ENCODE measurements around the gene KIRREL2. TPM values are rescaled to one million over a fixed set of nuclear protein-coding genes. Genes with fewer than 3 reads are reported as not detected.

Gene KIRREL2
- total RNA-seq, 1 donor from 2014 or later: 100.0 TPM

DNA sequence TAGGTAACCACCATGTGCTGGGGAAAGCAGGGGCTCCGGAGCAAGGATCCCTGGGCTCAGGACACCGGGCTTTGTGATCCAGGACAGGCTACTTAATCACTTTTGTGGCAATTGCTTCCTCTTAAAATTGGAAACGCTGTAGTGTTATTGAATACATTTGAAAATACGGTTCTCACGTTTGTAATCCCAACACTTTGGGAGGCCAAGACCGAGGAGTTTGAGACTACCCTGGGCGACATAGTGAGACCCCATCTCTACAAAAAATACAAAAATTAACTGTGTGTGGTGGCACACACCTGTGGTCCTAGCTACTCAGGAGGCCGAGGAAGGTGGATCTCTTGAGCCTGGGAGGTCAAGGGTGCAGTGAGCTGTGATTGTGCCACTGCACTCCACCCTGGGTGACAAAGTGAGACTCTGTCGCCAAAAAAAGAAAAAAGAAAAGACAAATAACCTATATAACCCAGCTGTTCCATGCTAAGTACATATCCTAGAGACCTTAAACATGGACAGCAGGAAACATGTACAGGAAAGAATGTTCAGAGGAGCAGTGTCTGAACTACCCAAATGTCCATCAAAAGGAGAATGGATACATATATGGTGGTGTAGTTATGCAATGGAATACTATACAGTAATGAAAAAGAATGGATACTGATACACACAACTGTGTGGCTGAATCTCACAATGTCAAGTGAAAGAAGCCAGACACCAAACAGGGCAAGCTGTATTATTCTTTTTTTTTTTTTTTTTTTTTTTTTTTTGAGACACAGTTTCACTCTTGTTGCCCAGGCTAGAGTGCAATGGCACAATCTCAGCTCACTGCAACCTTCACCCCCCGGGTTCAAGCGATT, 43.4 kb upstream of the KIRREL2 start:
- H3K4me1 Mint-ChIP-seq (ENCODE audit: low read depth): peaks cover 2% of the 10 kb centered on the region
- peaks cover 17% of the 10 kb centered on the region for H3K27me3 Mint-ChIP-seq
- no peak for DNase-seq (ENCODE audit: low spot score, unreplicated experiment)
- H3K36me3 Mint-ChIP-seq (ENCODE audit: insufficient read depth): no peaks in the 10 kb centered on the region
- TF ChIP-seq, protein P1, sequence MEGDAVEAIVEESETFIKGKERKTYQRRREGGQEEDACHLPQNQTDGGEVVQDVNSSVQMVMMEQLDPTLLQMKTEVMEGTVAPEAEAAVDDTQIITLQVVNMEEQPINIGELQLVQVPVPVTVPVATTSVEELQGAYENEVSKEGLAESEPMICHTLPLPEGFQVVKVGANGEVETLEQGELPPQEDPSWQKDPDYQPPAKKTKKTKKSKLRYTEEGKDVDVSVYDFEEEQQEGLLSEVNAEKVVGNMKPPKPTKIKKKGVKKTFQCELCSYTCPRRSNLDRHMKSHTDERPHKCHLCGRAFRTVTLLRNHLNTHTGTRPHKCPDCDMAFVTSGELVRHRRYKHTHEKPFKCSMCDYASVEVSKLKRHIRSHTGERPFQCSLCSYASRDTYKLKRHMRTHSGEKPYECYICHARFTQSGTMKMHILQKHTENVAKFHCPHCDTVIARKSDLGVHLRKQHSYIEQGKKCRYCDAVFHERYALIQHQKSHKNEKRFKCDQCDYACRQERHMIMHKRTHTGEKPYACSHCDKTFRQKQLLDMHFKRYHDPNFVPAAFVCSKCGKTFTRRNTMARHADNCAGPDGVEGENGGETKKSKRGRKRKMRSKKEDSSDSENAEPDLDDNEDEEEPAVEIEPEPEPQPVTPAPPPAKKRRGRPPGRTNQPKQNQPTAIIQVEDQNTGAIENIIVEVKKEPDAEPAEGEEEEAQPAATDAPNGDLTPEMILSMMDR (IDR thresholded peaks at IDR 0.05; ENCODE audit: unreplicated experiment): no peak
- H3K4me3 Mint-ChIP-seq (ENCODE audit: low read depth): no peak overlapping the region
- H3K27ac Mint-ChIP-seq: no peak overlapping the region
- H3K9me3 Mint-ChIP-seq (ENCODE audit: low read depth): no peaks in the 10 kb centered on the region

DNA sequence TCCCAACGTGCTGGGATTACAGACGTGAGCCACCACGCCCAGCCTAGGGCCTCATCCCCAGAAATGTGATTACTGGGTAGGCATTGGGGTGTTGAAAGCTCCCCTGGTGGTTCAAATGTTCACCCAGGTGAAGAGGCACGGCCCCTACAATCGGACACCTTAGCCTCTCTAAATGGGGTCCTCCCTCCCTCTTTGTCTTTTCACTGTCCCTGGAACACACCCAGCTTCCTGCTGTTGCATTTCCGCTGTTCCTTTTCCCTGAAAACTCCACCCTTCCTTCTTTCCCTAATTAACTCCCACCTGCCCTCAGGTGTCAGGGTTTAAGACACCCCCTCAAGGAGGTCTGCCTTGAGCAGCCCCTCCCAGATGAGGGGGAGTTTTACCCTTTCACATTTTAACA, 40.4 kb upstream of the KIRREL2 start:
- TF ChIP-seq, protein P1 (IDR thresholded peaks at IDR 0.05; ENCODE audit: unreplicated experiment): no peak
- H3K27me3 Mint-ChIP-seq: peaks cover 11% of the 10 kb centered on the region
- no peak overlapping the region for H3K4me3 Mint-ChIP-seq (ENCODE audit: low read depth)
- H3K4me1 Mint-ChIP-seq (ENCODE audit: low read depth): peaks cover 5% of the 10 kb centered on the region
- H3K27ac Mint-ChIP-seq: no peak overlapping the region
- no peaks in the 10 kb centered on the region for H3K36me3 Mint-ChIP-seq (ENCODE audit: insufficient read depth)
- no peak for DNase-seq (ENCODE audit: low spot score, unreplicated experiment)
- H3K9me3 Mint-ChIP-seq (ENCODE audit: low read depth): no peaks in the 10 kb centered on the region

- H3K27ac Mint-ChIP-seq: no peak overlapping the region
- peaks cover 5% of the 10 kb centered on the region for H3K4me1 Mint-ChIP-seq (ENCODE audit: low read depth)
- H3K27me3 Mint-ChIP-seq: peaks cover 11% of the 10 kb centered on the region
Measured at GRCh38 chr19:35816846-35817245, 39.9 kb upstream of the KIRREL2 start.

DNA sequence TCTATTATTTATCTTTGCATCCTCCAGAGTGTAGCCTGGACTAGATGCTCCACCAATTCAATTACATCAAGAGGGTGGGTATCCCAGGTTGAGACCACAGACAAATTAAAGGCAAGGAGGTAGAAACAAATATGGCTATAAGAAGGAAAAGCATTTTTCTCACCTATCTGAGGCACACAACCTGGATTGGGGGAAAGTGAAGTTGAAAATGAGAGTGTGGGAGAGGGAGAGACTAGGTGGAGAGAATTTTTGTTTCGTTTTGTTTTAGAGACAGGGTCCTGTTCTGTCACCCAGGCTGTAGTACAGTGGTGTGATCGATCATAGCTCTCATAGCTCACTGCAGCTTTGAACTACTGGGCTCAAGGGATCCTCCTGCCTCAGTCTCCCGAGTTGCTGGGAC, 38.3 kb upstream of the KIRREL2 start:
- no peak for DNase-seq (ENCODE audit: low spot score, unreplicated experiment)
- Mint-ChIP-seq H3K27ac (no peak overlapping the region), H3K27me3 (peaks cover 17% of the 10 kb centered on the region), H3K4me3 (ENCODE audit: low read depth) (no peak overlapping the region), H3K36me3 (ENCODE audit: insufficient read depth) (no peaks in the 10 kb centered on the region), H3K9me3 (ENCODE audit: low read depth) (no peaks in the 10 kb centered on the region), H3K4me1 (ENCODE audit: low read depth) (peaks cover 3% of the 10 kb centered on the region)
- TF ChIP-seq, protein P1 (IDR thresholded peaks at IDR 0.05; ENCODE audit: unreplicated experiment): no peak

More at GRCh38 chr19:35816846-35817245, 39.9 kb upstream of the KIRREL2 start:
- H3K36me3 Mint-ChIP-seq (ENCODE audit: insufficient read depth): no peaks in the 10 kb centered on the region
- no peak for DNase-seq (ENCODE audit: low spot score, unreplicated experiment)
- TF ChIP-seq, protein P1 (IDR thresholded peaks at IDR 0.05; ENCODE audit: unreplicated experiment): no peak
- no peak overlapping the region for H3K4me3 Mint-ChIP-seq (ENCODE audit: low read depth)
- H3K9me3 Mint-ChIP-seq (ENCODE audit: low read depth): no peaks in the 10 kb centered on the region

- no peaks in the 10 kb centered on the region for H3K36me3 Mint-ChIP-seq (ENCODE audit: insufficient read depth)
- no peak overlapping the region for H3K27ac Mint-ChIP-seq
- H3K27me3 Mint-ChIP-seq: peaks cover 28% of the 10 kb centered on the region
- H3K4me3 Mint-ChIP-seq (ENCODE audit: low read depth): no peak overlapping the region
- peaks cover 3% of the 10 kb centered on the region for H3K4me1 Mint-ChIP-seq (ENCODE audit: low read depth)
- DNase-seq (ENCODE audit: low spot score, unreplicated experiment): no peak
- no peaks in the 10 kb centered on the region for H3K9me3 Mint-ChIP-seq (ENCODE audit: low read depth)
- TF ChIP-seq, protein P1 (IDR thresholded peaks at IDR 0.05; ENCODE audit: unreplicated experiment): no peak
Measured at GRCh38 chr19:35822579-35822978, 34.1 kb upstream of the KIRREL2 start.
